A549 (cell line): ENCODE data around the gene ANO2. TPM values are rescaled to one million over a fixed set of nuclear protein-coding genes. Genes with fewer than 3 reads are reported as not detected.

Experiments
- ATAC-seq, 2 experiments: fragments of 200-7000 bp in 1 of 2; fragments of >200 bp in 1 of 2; cut with Nextera tagmentation in 1 of 2; cut with Tn5 transposase in 1 of 2; 3 replicates each; pipeline versions ENCODE4 v1.8.0 to v1.9.1; 2018 to 2020; ENCODE audit warnings: mild to moderate bottlenecking in 1 of 2, moderate library complexity in 1 of 2
- CTCF ChIA-PET: fragments of 300-600 bp; sonication (Branson Sonifier 250); formaldehyde crosslinking; extraction: SDS; loops from one replicate; lab custom pipeline; 2021; ENCODE audit warnings: antibody characterized with exemption, inconsistent platforms; lab: Yijun Ruan, JAX
- POLR2A ChIA-PET: fragments of 350-600 bp; formaldehyde crosslinking; extraction: SDS; loops from one replicate; lab custom pipeline; 2021; ENCODE audit warnings: antibody characterized with exemption, inconsistent platforms; lab: Yijun Ruan, JAX
- DNase-seq, 2 experiments: peaks; one replicate each; pipeline versions ENCODE4 v3.0.0 to v3.0.0-alpha.2; 2011 to 2016; ENCODE audit warnings: low read depth in 1 of 2, low spot score in 1 of 2
- FAIRE-seq: peaks from 2 replicates; lab custom pipeline; 2011; peaks lifted over from hg19 to GRCh38; lab: Jason Lieb, UNC
- H3K27ac ChIP-seq, 2 experiments: fragments of >200 bp; sonication (Bioruptor Twin); formaldehyde crosslinking; 3 replicates each; pipeline ENCODE4 v1.5.1; 2016 to 2017
- H3K4me1 ChIP-seq: fragments of >200 bp; sonication (Bioruptor Twin); formaldehyde crosslinking; 3 replicates; pipeline ENCODE4 v1.6.1; 2016
- H3K4me2 ChIP-seq: fragments of >200 bp; sonication (Bioruptor Twin); formaldehyde crosslinking; 3 replicates; pipeline ENCODE4 v1.6.1; 2016
- H3K4me3 ChIP-seq: fragments of >200 bp; sonication (Bioruptor Twin); formaldehyde crosslinking; 3 replicates; pipeline ENCODE4 v1.5.1; 2016
- H3K9me3 ChIP-seq: fragments of >200 bp; sonication (Bioruptor Twin); formaldehyde crosslinking; 3 replicates; pipeline ENCODE4 v1.6.1; 2016
- CBX8 ChIP-seq: fragments of 200-600 bp; sonication (generic); IDR thresholded peaks from 2 replicates; pipeline ENCODE4 v1.6.1; 2016
- CHD2 ChIP-seq: fragments of 150-350 bp; IDR thresholded peaks from 2 replicates; pipeline ENCODE4 v1.6.1; 2014; ENCODE audit warnings: low read length; ENCODE audit not compliant: partially characterized antibody
- EHMT2 ChIP-seq: fragments of 200-600 bp; sonication (generic); IDR thresholded peaks from 2 replicates; pipeline ENCODE4 v1.6.1; 2016; ENCODE audit warnings: antibody characterized with exemption, low read depth, mild to moderate bottlenecking, moderate library complexity
- FOSB ChIP-seq: fragments of 250-450 bp; sonication (Bioruptor Pico); IDR thresholded peaks from 2 replicates; pipeline ENCODE4 v1.5.0; 2020; ENCODE audit warnings: mild to moderate bottlenecking, moderate library complexity
- FOXS1 ChIP-seq: fragments of 250-450 bp; sonication (Bioruptor Pico); IDR thresholded peaks from 2 replicates; pipeline ENCODE4 v1.5.0; 2020; ENCODE audit warnings: mild to moderate bottlenecking, moderate library complexity
- HES2 ChIP-seq: fragments of >200 bp; sonication (Bioruptor Twin); formaldehyde crosslinking; IDR thresholded peaks from 2 replicates; pipeline ENCODE4 v1.6.1; 2016
- HEYL ChIP-seq: fragments of 250-450 bp; sonication (Bioruptor Pico); IDR thresholded peaks from 2 replicates; pipeline ENCODE4 v1.8.0; 2021; ENCODE audit warnings: mild to moderate bottlenecking, moderate library complexity
- HOXA7 ChIP-seq: fragments of 250-450 bp; sonication (Bioruptor Pico); IDR thresholded peaks from 2 replicates; pipeline ENCODE4 v1.5.0; 2020; ENCODE audit warnings: mild to moderate bottlenecking, moderate library complexity
- HOXB13 ChIP-seq: fragments of 250-450 bp; sonication (Bioruptor Pico); IDR thresholded peaks from 2 replicates; pipeline ENCODE4 v1.5.0; 2020; ENCODE audit warnings: low read depth, mild to moderate bottlenecking, moderate library complexity
- JUNB ChIP-seq: fragments of >200 bp; sonication (Bioruptor Twin); formaldehyde crosslinking; IDR thresholded peaks from 2 replicates; pipeline ENCODE4 v1.6.1; 2016
- KDM1A ChIP-seq: fragments of 200-600 bp; sonication (generic); IDR thresholded peaks from 2 replicates; pipeline ENCODE4 v1.6.1; 2016; ENCODE audit warnings: low read depth, mild to moderate bottlenecking
- KDM5A ChIP-seq: fragments of 200-600 bp; sonication (generic); IDR thresholded peaks from 2 replicates; pipeline ENCODE4 v1.6.1; 2016; ENCODE audit warnings: antibody characterized with exemption, mild to moderate bottlenecking
- MAZ ChIP-seq: fragments of 150-350 bp; IDR thresholded peaks from 2 replicates; pipeline ENCODE4 v1.6.1; 2014; ENCODE audit warnings: antibody characterized with exemption, low read depth, low read length, borderline replicate concordance
- PBX3 ChIP-seq: IDR thresholded peaks from 2 replicates; pipeline ENCODE4 v1.6.1; 2012
- RAD21 ChIP-seq, 2 experiments: fragments of >200 bp in 1 of 2; sonication (Bioruptor Twin) in 1 of 2; formaldehyde crosslinking in 1 of 2; IDR thresholded peaks in 1 of 2; conservative IDR thresholded peaks in 1 of 2; 2 replicates in 1 of 2; 3 replicates in 1 of 2; pipeline ENCODE4 v1.6.1; 2012 to 2018; ENCODE audit warnings: inconsistent platforms in 1 of 2
- RARB ChIP-seq: fragments of 250-450 bp; sonication (Bioruptor Pico); IDR thresholded peaks from 2 replicates; pipeline ENCODE4 v1.8.0; 2021; ENCODE audit warnings: mild to moderate bottlenecking, moderate library complexity
- RFX5 ChIP-seq: fragments of 450-650 bp; IDR thresholded peaks from 2 replicates; pipeline ENCODE4 v1.7.1; 2014; ENCODE audit warnings: antibody characterized with exemption, mild to moderate bottlenecking, moderate library complexity
- RNF2 ChIP-seq: fragments of 200-600 bp; sonication (generic); IDR thresholded peaks from 2 replicates; pipeline ENCODE4 v1.6.1; 2016; ENCODE audit warnings: low read depth, mild to moderate bottlenecking, antibody characterized with exemption, moderate library complexity, borderline replicate concordance
- SMC3 ChIP-seq: fragments of >200 bp; sonication (Bioruptor Twin); formaldehyde crosslinking; IDR thresholded peaks from 3 replicates; pipeline ENCODE4 v1.6.1; 2018; ENCODE audit warnings: inconsistent platforms
- TFCP2L1 ChIP-seq: fragments of 250-450 bp; sonication (Bioruptor Pico); IDR thresholded peaks from 2 replicates; pipeline ENCODE4 v1.5.0; 2021; ENCODE audit warnings: mild to moderate bottlenecking
- TP53 ChIP-seq: fragments of 250-450 bp; sonication (Bioruptor Pico); IDR thresholded peaks from 2 replicates; pipeline ENCODE4 v1.5.0; 2021; ENCODE audit warnings: mild to moderate bottlenecking, moderate library complexity
- ZC3H11A ChIP-seq: fragments of 450-650 bp; IDR thresholded peaks from 2 replicates; pipeline ENCODE4 v1.6.1; 2014; ENCODE audit warnings: antibody characterized with exemption, mild to moderate bottlenecking
- ZFP36 ChIP-seq: fragments of 450-650 bp; IDR thresholded peaks from 2 replicates; pipeline ENCODE4 v1.6.1; 2014; ENCODE audit warnings: borderline replicate concordance; ENCODE audit not compliant: partially characterized antibody
- ZNF302 ChIP-seq: fragments of 250-450 bp; sonication (Bioruptor Pico); IDR thresholded peaks from 2 replicates; pipeline ENCODE4 v1.9.0; 2021; ENCODE audit warnings: inconsistent platforms, mild to moderate bottlenecking, moderate library complexity
- ZSCAN20 ChIP-seq: fragments of 250-450 bp; sonication (Bioruptor Pico); IDR thresholded peaks from 2 replicates; pipeline ENCODE4 v1.8.0; 2022; ENCODE audit warnings: mild to moderate bottlenecking, moderate library complexity
- WGBS: methylation state at CpG from one replicate; pipeline ENCODE4 v1.1.6; 2017; ENCODE audit errors: missing lambda C conversion rate; 5-methylcytosine and 5-hydroxymethylcytosine counted together
- polyA plus RNA-seq, 4 experiments: library from polyadenylated mRNA; depleted of rRNA in 3 of 4; stranded (reverse); fragments of >200 nt; fragmentation: RNase III in 1 of 4; extraction: RNeasy Plus Mini Kit Qiagen cat#74134 plus additional on column Dnase treatment in 1 of 4; gene quantifications; 2 replicates in 3 of 4; 3 replicates in 1 of 4; pipeline ENCODE4 v1.2.3, GENCODE V29; 2011 to 2017
- TF ChIP-seq, protein P1 (sequence below): fragments of 250-450 bp; sonication (Bioruptor Pico); IDR thresholded peaks from 2 replicates; pipeline ENCODE4 v1.5.0; 2020; ENCODE audit warnings: low read depth, mild to moderate bottlenecking, moderate library complexity

The ANO2 gene
- polyA plus RNA-seq, 2 of the 4 experiments (the other 2 are of a cell fraction), result not detected

GRCh38 chr12:5971194-5971850 is 26.3 kb upstream of the ANO2 start:
- FAIRE-seq (no peak), ATAC-seq (no peak), DNase-seq (no peak)
- POLR2A ChIA-PET, result no interaction called here
- no peaks in the 10 kb centered on the region for H3K9me3 ChIP-seq
- H3K4me2 ChIP-seq, result no peak overlapping the region
- CTCF ChIA-PET, result interaction anchor here (1.3 to 4.7 kb wide), 3 partner anchors 10 to 68 kb away, joined by 3 to 34 read pairs (median 13); no protein-coding TSS in a partner anchor
- 21% methylated on average over 10 of the region's 10 CpGs for WGBS
- TF ChIP-seq RARB, result no peak
- no peak for TF ChIP-seq MAZ
- TF ChIP-seq RAD21 (conservative IDR thresholded peaks at IDR 0.05 in 1 of 2, IDR thresholded peaks at IDR 0.05 in 1 of 2), result no peak
- no peak for TF ChIP-seq TP53 (CRISPR knock-in tag)
- no peak for TF ChIP-seq HES2
- TF ChIP-seq SMC3, result no peak
- no peak for TF ChIP-seq HOXA7
- TF ChIP-seq RNF2, result no peak
- no peak for TF ChIP-seq RFX5
- no peak for TF ChIP-seq ZNF302 (CRISPR knock-in tag)
- TF ChIP-seq ZC3H11A, result no peak
- no peak for TF ChIP-seq ZFP36
- no peaks in the 10 kb centered on the region for H3K4me1 ChIP-seq
- no peak overlapping the region for H3K27ac ChIP-seq
- no peak overlapping the region for H3K4me3 ChIP-seq

GRCh38 chr12:5969974-5970690 is 25.1 kb upstream of the ANO2 start:
- ATAC-seq (no peak), FAIRE-seq (no peak), DNase-seq (no peak)
- Histone ChIP-seq H3K9me3 (no peaks in the 10 kb centered on the region), H3K4me2 (no peak overlapping the region), H3K27ac (no peak overlapping the region), H3K4me1 (no peaks in the 10 kb centered on the region), H3K4me3 (no peak overlapping the region)
- TF ChIP-seq CHD2 (no peak), CBX8 (no peak), KDM1A (no peak), FOSB (no peak), EHMT2 (no peak), HOXB13 (CRISPR knock-in tag) (no peak), ZSCAN20 (no peak), TP53 (CRISPR knock-in tag) (no peak), HEYL (CRISPR knock-in tag) (no peak), KDM5A (no peak), FOXS1 (CRISPR knock-in tag) (no peak), PBX3 (no peak), JUNB (no peak), TFCP2L1 (CRISPR knock-in tag) (no peak), RFX5 (no peak)
- TF ChIP-seq, protein P1, sequence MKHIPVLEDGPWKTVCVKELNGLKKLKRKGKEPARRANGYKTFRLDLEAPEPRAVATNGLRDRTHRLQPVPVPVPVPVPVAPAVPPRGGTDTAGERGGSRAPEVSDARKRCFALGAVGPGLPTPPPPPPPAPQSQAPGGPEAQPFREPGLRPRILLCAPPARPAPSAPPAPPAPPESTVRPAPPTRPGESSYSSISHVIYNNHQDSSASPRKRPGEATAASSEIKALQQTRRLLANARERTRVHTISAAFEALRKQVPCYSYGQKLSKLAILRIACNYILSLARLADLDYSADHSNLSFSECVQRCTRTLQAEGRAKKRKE (CRISPR knock-in tag), result no peak
- POLR2A ChIA-PET, result no interaction called here
- WGBS, result 24% methylated on average over 5 of the region's 5 CpGs
- CTCF ChIA-PET, result interaction anchor here (1.0 to 7.1 kb wide), 2 partner anchors 20 to 68 kb away, joined by 4 to 57 read pairs; no protein-coding TSS in a partner anchor
